Liver (tissue), 3 donors: ENCODE measurements around the gene CDK17.

ENCODE experiments used
- EGR1 ChIP-seq, 2 donors: IDR thresholded peaks; 2 replicates each; pipeline ENCODE4 v1.6.1; 2016 to 2018; ENCODE audit warnings: antibody characterized with exemption in 2 of 2, low read depth in 2 of 2
- FOXA1 ChIP-seq: IDR thresholded peaks from 2 replicates; pipeline ENCODE4 v1.6.1; 2016; ENCODE audit warnings: antibody characterized with exemption
- RAD21 ChIP-seq, 2 donors: IDR thresholded peaks; 2 replicates each; pipeline ENCODE4 v1.6.1; 2016; ENCODE audit warnings: antibody characterized with exemption in 2 of 2, mild to moderate bottlenecking in 2 of 2
- SP1 ChIP-seq: IDR thresholded peaks from 2 replicates; pipeline ENCODE4 v1.6.1; 2018; ENCODE audit warnings: antibody characterized with exemption, mild to moderate bottlenecking
- TAF1 ChIP-seq: conservative IDR thresholded peaks from 2 replicates; pipeline ENCODE4 v1.6.1; 2016; ENCODE audit warnings: antibody characterized with exemption, mild to moderate bottlenecking
- YY1 ChIP-seq: IDR thresholded peaks from 2 replicates; pipeline ENCODE4 v1.6.1; 2016; ENCODE audit warnings: antibody characterized with exemption, mild to moderate bottlenecking
- TF ChIP-seq, protein P1 (sequence below): fragments of 150-350 bp; IDR thresholded peaks from 2 replicates; pipeline ENCODE4 v1.5.1; 2017; ENCODE audit warnings: improper control_type of control experiment, low read depth, low read length; ENCODE audit not compliant: missing input control
- TF ChIP-seq, protein P2 (sequence below): IDR thresholded peaks from 2 replicates; pipeline ENCODE4 v1.6.1; 2016; ENCODE audit warnings: antibody characterized with exemption
- donor health status: healthy.
- donor health status: healthy.

DNA sequence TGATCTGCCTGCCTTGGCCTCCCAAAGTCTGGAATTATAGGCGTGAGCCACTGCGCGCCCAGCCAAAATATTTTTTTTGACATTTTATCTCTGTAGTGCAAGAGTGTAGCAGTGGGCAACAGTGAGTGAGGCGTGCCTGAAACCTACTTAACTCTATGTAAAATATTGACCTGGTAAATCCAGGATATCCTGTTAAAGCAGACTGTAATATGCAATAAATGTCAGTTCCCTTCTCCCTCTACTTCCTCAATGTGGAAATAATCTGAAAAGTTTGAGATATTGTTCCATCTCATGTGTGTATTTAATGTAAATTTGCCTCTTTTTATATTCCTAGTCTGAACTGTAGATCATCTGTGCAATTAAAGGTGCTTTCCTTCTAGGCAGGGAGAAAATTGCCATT lies 9.5 kb upstream of the CDK17 start:
- TF ChIP-seq, protein P1, sequence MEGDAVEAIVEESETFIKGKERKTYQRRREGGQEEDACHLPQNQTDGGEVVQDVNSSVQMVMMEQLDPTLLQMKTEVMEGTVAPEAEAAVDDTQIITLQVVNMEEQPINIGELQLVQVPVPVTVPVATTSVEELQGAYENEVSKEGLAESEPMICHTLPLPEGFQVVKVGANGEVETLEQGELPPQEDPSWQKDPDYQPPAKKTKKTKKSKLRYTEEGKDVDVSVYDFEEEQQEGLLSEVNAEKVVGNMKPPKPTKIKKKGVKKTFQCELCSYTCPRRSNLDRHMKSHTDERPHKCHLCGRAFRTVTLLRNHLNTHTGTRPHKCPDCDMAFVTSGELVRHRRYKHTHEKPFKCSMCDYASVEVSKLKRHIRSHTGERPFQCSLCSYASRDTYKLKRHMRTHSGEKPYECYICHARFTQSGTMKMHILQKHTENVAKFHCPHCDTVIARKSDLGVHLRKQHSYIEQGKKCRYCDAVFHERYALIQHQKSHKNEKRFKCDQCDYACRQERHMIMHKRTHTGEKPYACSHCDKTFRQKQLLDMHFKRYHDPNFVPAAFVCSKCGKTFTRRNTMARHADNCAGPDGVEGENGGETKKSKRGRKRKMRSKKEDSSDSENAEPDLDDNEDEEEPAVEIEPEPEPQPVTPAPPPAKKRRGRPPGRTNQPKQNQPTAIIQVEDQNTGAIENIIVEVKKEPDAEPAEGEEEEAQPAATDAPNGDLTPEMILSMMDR, result no peak
- no peak for TF ChIP-seq RAD21 (IDR thresholded peaks at IDR 0.05)
- no peak for TF ChIP-seq SP1
- TF ChIP-seq TAF1, result no peak
- no peak for TF ChIP-seq YY1
- TF ChIP-seq EGR1 (IDR thresholded peaks at IDR 0.05; ENCODE audit: low read depth in 2 of 2), result no peak
- TF ChIP-seq, protein P2, sequence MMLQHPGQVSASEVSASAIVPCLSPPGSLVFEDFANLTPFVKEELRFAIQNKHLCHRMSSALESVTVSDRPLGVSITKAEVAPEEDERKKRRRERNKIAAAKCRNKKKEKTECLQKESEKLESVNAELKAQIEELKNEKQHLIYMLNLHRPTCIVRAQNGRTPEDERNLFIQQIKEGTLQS, result no peak
- no peak for TF ChIP-seq FOXA1
